Hepatocyte (in vitro differentiated cells): ENCODE data around the gene COPB1. TPM values are rescaled to one million over a fixed set of nuclear protein-coding genes. Genes with fewer than 3 reads are reported as not detected.

Experiments
- DNase-seq: peaks from one replicate; pipeline ENCODE4 v3.0.0-alpha.2; 2016; ENCODE audit warnings: low spot score
- H2AFZ ChIP-seq: fragments of 200-600 bp; sonication (generic); 2 replicates; pipeline ENCODE4 v1.6.0; 2016; ENCODE audit warnings: antibody characterized with exemption, mild to moderate bottlenecking
- H3K27ac ChIP-seq: fragments of 200-600 bp; sonication (generic); 2 replicates; pipeline ENCODE4 v1.5.1; 2016; ENCODE audit warnings: mild to moderate bottlenecking
- H3K27me3 ChIP-seq: fragments of 200-600 bp; sonication (generic); 2 replicates; pipeline ENCODE4 v1.6.1; 2016
- H3K36me3 ChIP-seq: fragments of 200-600 bp; sonication (generic); replicated peaks from 2 replicates; pipeline ENCODE4 v1.5.1; 2016; ENCODE audit warnings: low read depth; ENCODE audit not compliant: insufficient read depth
- H3K4me1 ChIP-seq: fragments of 200-600 bp; sonication (generic); 2 replicates; pipeline ENCODE4 v1.5.1; 2016; ENCODE audit warnings: mild to moderate bottlenecking, moderate library complexity; ENCODE audit not compliant: insufficient read depth
- H3K4me2 ChIP-seq: fragments of 200-600 bp; sonication (generic); 2 replicates; pipeline ENCODE4 v1.6.0; 2016
- H3K4me3 ChIP-seq: fragments of 200-600 bp; sonication (generic); 2 replicates; pipeline ENCODE4 v1.5.1; 2016; ENCODE audit warnings: mild to moderate bottlenecking
- H3K79me2 ChIP-seq: fragments of 200-600 bp; sonication (generic); 2 replicates; pipeline ENCODE4 v1.6.0; 2017; ENCODE audit warnings: mild to moderate bottlenecking
- H3K9me2 ChIP-seq: fragments of 200-600 bp; sonication (generic); replicated peaks from 2 replicates; pipeline ENCODE4 v1.6.0; 2017; ENCODE audit warnings: mild to moderate bottlenecking; ENCODE audit not compliant: insufficient read depth
- H3K9me3 ChIP-seq: fragments of 200-600 bp; sonication (generic); 2 replicates; pipeline ENCODE4 v1.5.1; 2016; ENCODE audit warnings: low read depth, mild to moderate bottlenecking
- H4K20me1 ChIP-seq: fragments of 200-600 bp; sonication (generic); 2 replicates; pipeline ENCODE4 v1.6.0; 2016; ENCODE audit warnings: mild to moderate bottlenecking; ENCODE audit not compliant: insufficient read depth, poor library complexity, severe bottlenecking
- EZH2 ChIP-seq: fragments of 200-600 bp; sonication (generic); IDR thresholded peaks from 2 replicates; pipeline ENCODE4 v1.6.1; 2016; ENCODE audit warnings: antibody characterized with exemption, mild to moderate bottlenecking, borderline replicate concordance
- EZH2phosphoT487 ChIP-seq: fragments of 200-600 bp; sonication (generic); IDR thresholded peaks from one replicate; pipeline ENCODE4 v1.6.1; 2018; ENCODE audit warnings: antibody characterized with exemption, mild to moderate bottlenecking, low read depth, moderate library complexity; ENCODE audit not compliant: unreplicated experiment, severe bottlenecking
- WGBS: methylation state at CpG from one replicate; pipeline ENCODE4 v1.1.6; 2016; ENCODE audit warnings: low lambda C conversion rate; ENCODE audit errors: missing lambda C conversion rate; 5-methylcytosine and 5-hydroxymethylcytosine counted together
- polyA plus RNA-seq: library from polyadenylated mRNA; unstranded; fragments of >200 nt; fragmentation: Nextera tagmentation; extraction: Ambion mirVana; gene quantifications from 2 replicates; pipeline ENCODE4 v1.2.1, GENCODE V29; 2016
- total RNA-seq: library from RNA; depleted of rRNA; stranded (reverse); fragments of >200 nt; gene quantifications from 2 replicates; pipeline ENCODE4 v1.2.3, GENCODE V29; 2014
- TF ChIP-seq, protein P1 (sequence below): fragments of 200-600 bp; sonication (generic); IDR thresholded peaks from 2 replicates; pipeline ENCODE4 v1.5.1; 2016; ENCODE audit warnings: antibody characterized with exemption, mild to moderate bottlenecking; ENCODE audit not compliant: poor library complexity

The COPB1 gene
- total and polyA plus RNA-seq, 2 experiments from 2014 or later = 87.5 to 228 TPM

DNA sequence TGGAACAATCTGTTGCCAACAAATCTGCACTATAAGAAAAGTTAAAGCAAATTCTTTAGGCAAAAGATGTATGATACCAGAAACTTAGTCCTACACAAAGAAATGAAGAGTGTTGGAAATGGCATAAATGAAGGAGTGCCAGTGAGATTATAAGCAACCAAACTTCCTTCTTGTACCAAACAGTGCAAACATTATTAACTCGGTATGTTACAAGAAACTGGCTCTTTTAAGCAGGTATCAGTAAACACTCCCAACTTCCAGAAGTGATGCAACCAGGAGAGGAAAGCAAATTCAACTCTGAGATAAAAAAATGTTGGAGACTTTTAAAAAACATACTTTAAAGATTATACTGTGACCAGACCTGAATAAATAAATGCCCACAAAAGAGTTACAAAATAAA, 28.5 kb downstream of the COPB1 start:
- Histone ChIP-seq H3K4me1 (no peaks in the 10 kb centered on the region), H4K20me1 (peaks cover 7% of the 10 kb centered on the region), H3K9me3 (no peaks in the 10 kb centered on the region), H3K9me2 (no peaks in the 10 kb centered on the region), H2AFZ (no peak overlapping the region), H3K4me3 (no peak overlapping the region), H3K4me2 (no peak overlapping the region), H3K79me2 (peaks cover 12% of the 10 kb centered on the region), H3K27me3 (no peaks in the 10 kb centered on the region), H3K27ac (no peak overlapping the region), H3K36me3 (peaks cover 10% of the 10 kb centered on the region)
- TF ChIP-seq EZH2 (no peak), EZH2phosphoT487 (no peak)
- TF ChIP-seq, protein P1, sequence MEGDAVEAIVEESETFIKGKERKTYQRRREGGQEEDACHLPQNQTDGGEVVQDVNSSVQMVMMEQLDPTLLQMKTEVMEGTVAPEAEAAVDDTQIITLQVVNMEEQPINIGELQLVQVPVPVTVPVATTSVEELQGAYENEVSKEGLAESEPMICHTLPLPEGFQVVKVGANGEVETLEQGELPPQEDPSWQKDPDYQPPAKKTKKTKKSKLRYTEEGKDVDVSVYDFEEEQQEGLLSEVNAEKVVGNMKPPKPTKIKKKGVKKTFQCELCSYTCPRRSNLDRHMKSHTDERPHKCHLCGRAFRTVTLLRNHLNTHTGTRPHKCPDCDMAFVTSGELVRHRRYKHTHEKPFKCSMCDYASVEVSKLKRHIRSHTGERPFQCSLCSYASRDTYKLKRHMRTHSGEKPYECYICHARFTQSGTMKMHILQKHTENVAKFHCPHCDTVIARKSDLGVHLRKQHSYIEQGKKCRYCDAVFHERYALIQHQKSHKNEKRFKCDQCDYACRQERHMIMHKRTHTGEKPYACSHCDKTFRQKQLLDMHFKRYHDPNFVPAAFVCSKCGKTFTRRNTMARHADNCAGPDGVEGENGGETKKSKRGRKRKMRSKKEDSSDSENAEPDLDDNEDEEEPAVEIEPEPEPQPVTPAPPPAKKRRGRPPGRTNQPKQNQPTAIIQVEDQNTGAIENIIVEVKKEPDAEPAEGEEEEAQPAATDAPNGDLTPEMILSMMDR = no peak
- DNase-seq = no peak
- whole genome bisulfite sequencing = 59% methylated on average over 1 of the region's 1 CpG

DNA sequence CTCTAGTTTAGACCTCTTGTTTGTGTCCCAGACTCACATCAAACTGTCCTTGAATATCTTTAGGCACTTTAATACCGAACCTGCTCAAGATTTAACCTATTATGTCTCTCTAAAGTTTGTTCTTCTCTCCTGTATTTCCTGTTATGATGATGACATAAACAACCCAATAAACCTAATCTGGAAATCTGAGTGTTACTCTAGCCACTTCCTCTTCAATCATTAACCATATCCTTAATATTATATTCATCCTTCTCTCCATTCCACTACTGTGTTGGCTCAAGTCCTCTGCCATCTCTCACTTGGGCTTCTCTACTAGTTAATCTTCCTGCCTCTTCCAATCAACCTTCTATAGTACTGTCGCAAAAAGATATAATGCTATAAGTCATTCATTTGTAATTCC, 36.0 kb downstream of the COPB1 start:
- Histone ChIP-seq H3K4me2 (no peak overlapping the region), H3K9me2 (no peaks in the 10 kb centered on the region), H3K4me3 (no peak overlapping the region), H3K9me3 (no peaks in the 10 kb centered on the region), H3K36me3 (peaks cover 12% of the 10 kb centered on the region), H3K4me1 (no peaks in the 10 kb centered on the region), H3K79me2 (peaks cover 3% of the 10 kb centered on the region), H4K20me1 (peaks cover 7% of the 10 kb centered on the region), H3K27ac (no peak overlapping the region), H3K27me3 (no peaks in the 10 kb centered on the region), H2AFZ (no peak overlapping the region)
- DNase-seq = no peak
- WGBS = 97% methylated on average over 2 of the region's 2 CpGs
- TF ChIP-seq, protein P1 = no peak
- TF ChIP-seq EZH2phosphoT487 (no peak), EZH2 (no peak)

DNA sequence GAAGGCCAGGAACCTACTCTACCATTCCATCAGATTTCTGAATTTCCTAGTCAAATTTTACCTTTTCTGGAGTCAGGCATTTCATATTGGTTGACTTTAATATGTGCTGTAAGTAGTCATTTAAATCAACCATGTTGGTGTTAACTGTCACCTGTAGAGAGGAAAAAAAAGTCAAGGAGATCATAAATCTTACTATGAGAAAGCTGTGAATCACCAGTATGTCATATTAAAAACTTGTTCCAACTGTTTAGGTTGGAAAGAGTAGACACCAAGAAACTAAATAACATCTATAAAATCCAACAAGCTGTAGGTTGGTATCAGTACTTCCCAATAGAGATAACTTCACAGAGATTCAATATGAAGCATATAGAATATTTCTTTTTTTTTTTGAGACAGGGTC, 39.5 kb downstream of the COPB1 start:
- Histone ChIP-seq H3K27me3 (no peaks in the 10 kb centered on the region), H3K36me3 (peaks cover 6% of the 10 kb centered on the region), H3K27ac (no peak overlapping the region), H3K4me1 (no peaks in the 10 kb centered on the region), H4K20me1 (no peaks in the 10 kb centered on the region), H3K9me3 (no peaks in the 10 kb centered on the region), H3K9me2 (no peaks in the 10 kb centered on the region), H3K79me2 (no peaks in the 10 kb centered on the region), H3K4me3 (no peak overlapping the region), H3K4me2 (no peak overlapping the region), H2AFZ (no peak overlapping the region)
- TF ChIP-seq EZH2 (no peak), EZH2phosphoT487 (no peak)
- TF ChIP-seq, protein P1 = no peak
- DNase-seq = no peak

DNA sequence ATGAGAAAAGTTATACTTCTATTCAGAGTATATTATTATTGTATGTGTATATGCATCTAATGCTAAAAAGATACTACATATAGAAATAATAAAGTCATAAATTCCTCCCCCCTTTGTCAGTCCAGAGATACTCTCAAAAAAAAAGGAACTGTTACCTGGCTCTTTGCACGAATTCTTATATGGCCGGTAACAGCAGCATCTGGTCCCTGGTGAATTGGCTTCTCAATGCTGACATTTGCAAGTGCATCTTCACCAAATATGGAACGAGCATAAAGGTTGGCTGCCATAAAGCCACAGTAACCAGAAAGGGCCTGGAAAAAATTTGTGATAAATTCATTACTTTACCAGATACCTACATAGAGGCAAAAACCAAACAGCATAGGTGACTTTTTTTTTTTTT, 41.2 kb downstream of the COPB1 start:
- Histone ChIP-seq H3K36me3 (peaks cover 2% of the 10 kb centered on the region), H2AFZ (no peak overlapping the region), H4K20me1 (no peaks in the 10 kb centered on the region), H3K9me2 (no peaks in the 10 kb centered on the region), H3K4me1 (no peaks in the 10 kb centered on the region), H3K4me3 (no peak overlapping the region), H3K9me3 (no peaks in the 10 kb centered on the region), H3K4me2 (no peak overlapping the region), H3K27ac (no peak overlapping the region), H3K79me2 (no peaks in the 10 kb centered on the region), H3K27me3 (no peaks in the 10 kb centered on the region)
- DNase-seq = no peak
- 94% methylated on average over 3 of the region's 3 CpGs for WGBS
- TF ChIP-seq EZH2phosphoT487 (no peak), EZH2 (no peak)
- TF ChIP-seq, protein P1 = no peak
